Cardiac fibroblast (primary cell): ENCODE measurements around the gene DOK5.

Source experiments
- DNase-seq, 2 donors: peaks; one replicate each; pipeline versions ENCODE4 v3.0.0 to v3.0.0-alpha.2; 2010; ENCODE audit warnings: low read depth in 2 of 2
- H3K4me3 ChIP-seq, 2 donors: replicated peaks in 1 of 2; 1 replicate in 1 of 2; 2 replicates in 1 of 2; pipeline ENCODE4 v1.5.1; 2011; ENCODE audit warnings: low read depth in 2 of 2, low read length in 2 of 2, mild to moderate bottlenecking in 2 of 2, moderate library complexity in 1 of 2
- CTCF ChIP-seq: IDR thresholded peaks from one replicate; pipeline ENCODE4 v1.5.1; 2011; ENCODE audit warnings: low read depth, mild to moderate bottlenecking, low read length, inconsistent platforms

Gene DOK5

GRCh38 chr20:54488442-54488841 is 13.0 kb downstream of the DOK5 start:
- no peak for TF ChIP-seq CTCF
- H3K4me3 ChIP-seq: no peak overlapping the region
- DNase-seq: no peak

DNA sequence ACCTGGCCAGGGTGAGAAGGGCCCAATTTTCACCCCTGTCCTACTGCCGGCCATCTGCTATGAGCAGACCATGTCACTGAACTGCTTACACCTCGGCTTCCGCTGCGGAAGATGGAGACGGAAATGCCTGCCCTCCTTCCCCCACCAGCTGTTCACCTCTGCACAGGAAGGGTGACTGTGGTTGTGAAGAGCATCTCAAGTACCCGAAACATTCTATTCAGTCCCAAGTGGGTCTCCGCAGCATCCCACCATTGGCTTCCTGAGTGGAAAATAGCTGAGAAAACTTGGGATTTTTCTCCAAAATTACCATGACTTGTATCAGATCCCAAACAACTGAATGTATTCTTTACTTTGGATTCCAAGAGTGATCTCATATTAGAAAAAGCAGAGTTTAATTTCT is 16.1 kb downstream of the DOK5 start:
- DNase-seq: no peak

GRCh38 chr20:54494303-54495006 is 19.1 kb downstream of the DOK5 start:
- DNase-seq: no peak
- H3K4me3 ChIP-seq: no peak overlapping the region
- TF ChIP-seq CTCF: no peak

More for the DNA sequence above, 16.1 kb downstream of the DOK5 start:
- no peak for TF ChIP-seq CTCF
- no peak overlapping the region for H3K4me3 ChIP-seq

- no peak overlapping the region for H3K4me3 ChIP-seq
- DNase-seq: peak in 1 of 2 donors; percentile 37
- TF ChIP-seq CTCF: no peak
Observed at GRCh38 chr20:54497931-54498718, 22.7 kb downstream of the DOK5 start.

- H3K4me3 ChIP-seq: no peak overlapping the region
- TF ChIP-seq CTCF: no peak
- no peak for DNase-seq
Observed at GRCh38 chr20:54499111-54499510, 23.7 kb downstream of the DOK5 start.

- DNase-seq: peak in 1 of 2 donors; percentile 13
- no peak for TF ChIP-seq CTCF
- H3K4me3 ChIP-seq: no peak overlapping the region
Observed at GRCh38 chr20:54502179-54502578, 26.8 kb downstream of the DOK5 start.
